HCT116 (cell line): Measurements from ENCODE around the gene SNED1. TPM values are rescaled to one million over a fixed set of nuclear protein-coding genes. Genes with fewer than 3 reads are reported as not detected.

Experiments
- ATAC-seq: fragments of 200-7000 bp; cut with Tn5 transposase; 2 replicates; pipeline ENCODE4 v1.9.1; 2020; ENCODE audit warnings: mild to moderate bottlenecking, moderate library complexity
- BruUV-seq: library from RNA; stranded (reverse); fragments of 400-500 nt; replicated peaks from 2 replicates; lab custom pipeline; 2021; lab: Mats Ljungman, UMichigan
- CTCF ChIA-PET: fragments of 300-600 bp; sonication (Branson Sonifier 250); formaldehyde crosslinking; loops from one replicate; lab custom pipeline; 2021; ENCODE audit warnings: antibody characterized with exemption; lab: Charles Lee
- POLR2A ChIA-PET: fragments of 300-600, 350-600 bp; sonication (Branson Sonifier 250); formaldehyde crosslinking; loops from one replicate; lab custom pipeline; 2021; ENCODE audit warnings: antibody characterized with exemption; lab: Charles Lee
- RAD21 ChIA-PET, 2 experiments: fragments of 300-600 bp; sonication (Branson Sonifier 250); formaldehyde crosslinking; loops; one replicate each; lab custom pipeline; 2023; ENCODE audit warnings: low total read pairs in 2 of 2; ENCODE audit not compliant: uncharacterized antibody in 2 of 2, unreplicated experiment in 2 of 2, low non-redundant PET in 1 of 2; lab: Charles Lee
- DNase-seq: peaks from one replicate; pipeline ENCODE4 v3.0.0-alpha.2; 2010; ENCODE audit warnings: low read depth, low spot score
- H2AFZ ChIP-seq: fragments of 200-600 bp; shearing (Covaris generic), sonication (generic); 2 replicates; pipeline ENCODE4 v1.6.1; 2017; ENCODE audit warnings: low read depth, mixed run types, mixed read lengths, antibody characterized with exemption, low read length; ENCODE audit not compliant: poor library complexity, severe bottlenecking
- H3K27ac ChIP-seq: 2 replicates; pipeline ENCODE4 v1.5.1; 2012; ENCODE audit warnings: low read depth, low read length
- H3K27me3 ChIP-seq: fragments of 200-600 bp; sonication (generic); 2 replicates; pipeline ENCODE4 v1.6.1; 2016; ENCODE audit warnings: mixed run types, low read length, mixed read lengths; ENCODE audit not compliant: insufficient read depth
- H3K36me3 ChIP-seq, 2 experiments: fragments of 200-500 bp in 1 of 2; fragments of 200-600 bp in 1 of 2; sonication (Bioruptor generic) in 1 of 2; sonication (generic) in 1 of 2; 2 replicates each; pipeline versions ENCODE4 v1.5.1 to v1.6.1; 2014 to 2016; ENCODE audit warnings: low read length in 2 of 2, inconsistent platforms in 1 of 2, mixed read lengths in 1 of 2, mixed run types in 1 of 2; ENCODE audit not compliant: insufficient read depth in 2 of 2, control insufficient read depth in 1 of 2
- H3K4me1 ChIP-seq, 2 experiments: fragments of 200-600 bp in 1 of 2; sonication (generic) in 1 of 2; 2 replicates each; pipeline versions ENCODE4 v1.5.1 to v1.6.1; 2012 to 2017; ENCODE audit warnings: low read length in 2 of 2, inconsistent platforms in 1 of 2, mild to moderate bottlenecking in 1 of 2, mixed read lengths in 1 of 2, mixed run types in 1 of 2, moderate library complexity in 1 of 2; ENCODE audit not compliant: insufficient read depth in 2 of 2, control insufficient read depth in 1 of 2
- H3K4me2 ChIP-seq: fragments of 200-600 bp; sonication (generic); 2 replicates; pipeline ENCODE4 v1.6.1; 2017; ENCODE audit warnings: mixed run types, low read length, mixed read lengths
- H3K4me3 ChIP-seq, 2 experiments: fragments of 200-600 bp in 1 of 2; sonication (generic) in 1 of 2; replicated peaks in 1 of 2; 2 replicates each; pipeline ENCODE4 v1.5.1; 2011 to 2016; ENCODE audit warnings: low read length in 2 of 2, control low read depth in 1 of 2, low read depth in 1 of 2, mild to moderate bottlenecking in 1 of 2, mixed read lengths in 1 of 2, mixed run types in 1 of 2
- H3K79me2 ChIP-seq: fragments of 200-600 bp; sonication (generic); 2 replicates; pipeline ENCODE4 v1.6.1; 2017; ENCODE audit warnings: mild to moderate bottlenecking, mixed run types, low read length, moderate library complexity, mixed read lengths; ENCODE audit not compliant: insufficient read depth
- H3K9ac ChIP-seq: fragments of 200-600 bp; sonication (generic); 2 replicates; pipeline ENCODE4 v1.6.1; 2016; ENCODE audit warnings: low read length, mixed read lengths
- H3K9me2 ChIP-seq: fragments of 200-600 bp; sonication (generic), shearing (Covaris generic); 2 replicates; pipeline ENCODE4 v1.6.1; 2017; ENCODE audit warnings: mixed run types, mild to moderate bottlenecking, moderate library complexity; ENCODE audit not compliant: insufficient read depth
- H3K9me3 ChIP-seq, 2 experiments: fragments of 200-500 bp in 1 of 2; fragments of 200-600 bp in 1 of 2; sonication (Bioruptor generic) in 1 of 2; sonication (generic) in 1 of 2; 2 replicates each; pipeline ENCODE4 v1.6.1; 2014 to 2017; ENCODE audit warnings: low read length in 2 of 2, mixed read lengths in 2 of 2, inconsistent platforms in 1 of 2, low read depth in 1 of 2, mild to moderate bottlenecking in 1 of 2, mixed run types in 1 of 2, moderate library complexity in 1 of 2; ENCODE audit not compliant: control insufficient read depth in 1 of 2, insufficient read depth in 1 of 2
- H4K20me1 ChIP-seq: fragments of 200-600 bp; sonication (generic), shearing (Covaris generic); 2 replicates; pipeline ENCODE4 v1.6.1; 2017; ENCODE audit warnings: mixed run types, mild to moderate bottlenecking, moderate library complexity; ENCODE audit not compliant: insufficient read depth
- CBX3 ChIP-seq: IDR thresholded peaks from 2 replicates; pipeline ENCODE4 v1.6.1; 2012; ENCODE audit warnings: low read depth
- CEBPB ChIP-seq: IDR thresholded peaks from 2 replicates; pipeline ENCODE4 v1.6.1; 2012; ENCODE audit warnings: low read depth
- CTCF ChIP-seq, 3 experiments: fragments of 200-600 bp in 1 of 3; sonication (generic) in 1 of 3; IDR thresholded peaks in 2 of 3; conservative IDR thresholded peaks in 1 of 3; 2 replicates each; pipeline ENCODE4 v1.5.1; 2012 to 2017; ENCODE audit warnings: low read depth in 2 of 3, low read length in 2 of 3, antibody characterized with exemption in 1 of 3, borderline replicate concordance in 1 of 3, control low read depth in 1 of 3, mild to moderate bottlenecking in 1 of 3, mixed read lengths in 1 of 3, mixed run types in 1 of 3, moderate library complexity in 1 of 3; ENCODE audit not compliant: insufficient read depth in 1 of 3
- EGR1 ChIP-seq: IDR thresholded peaks from 2 replicates; pipeline ENCODE4 v1.6.1; 2012; ENCODE audit warnings: low read depth
- ELF1 ChIP-seq: IDR thresholded peaks from 2 replicates; pipeline ENCODE4 v1.6.1; 2012; ENCODE audit warnings: low read depth, borderline replicate concordance
- EZH2 ChIP-seq: fragments of 200-600 bp; sonication (generic); IDR thresholded peaks from 2 replicates; pipeline ENCODE4 v1.6.1; 2017; ENCODE audit warnings: antibody characterized with exemption, mixed run types
- FOSL1 ChIP-seq: IDR thresholded peaks from 2 replicates; pipeline ENCODE4 v1.6.1; 2012; ENCODE audit warnings: low read depth
- JUND ChIP-seq: IDR thresholded peaks from 2 replicates; pipeline ENCODE4 v1.6.1; 2012
- RAD21 ChIP-seq: IDR thresholded peaks from 2 replicates; pipeline ENCODE4 v1.6.1; 2012; ENCODE audit warnings: low read depth, mild to moderate bottlenecking
- SP1 ChIP-seq: IDR thresholded peaks from 2 replicates; pipeline ENCODE4 v1.6.1; 2012; ENCODE audit warnings: low read depth
- SRF ChIP-seq: IDR thresholded peaks from 2 replicates; pipeline ENCODE4 v1.6.1; 2012; ENCODE audit warnings: low read depth
- ZNF274 ChIP-seq: fragments of 200-500 bp; sonication (Bioruptor generic); IDR thresholded peaks from 2 replicates; pipeline ENCODE4 v1.6.1; 2014; ENCODE audit warnings: mild to moderate bottlenecking, low read depth, low read length, inconsistent platforms
- intact Hi-C: fragments of 100-400 bp; cut with micrococcal nuclease; formaldehyde crosslinking; loops from 2 replicates; pipeline ENCODE4 v1.10.0; 2022
- total RNA-seq: library from RNA; stranded (reverse); gene quantifications from one replicate; pipeline ENCODE4 v1.2.1, GENCODE V29; 2021; ENCODE audit not compliant: unreplicated experiment
- TF ChIP-seq, protein P1 (sequence below): IDR thresholded peaks from 2 replicates; pipeline ENCODE4 v1.6.1; 2011; ENCODE audit warnings: mild to moderate bottlenecking, low read length, moderate library complexity; ENCODE audit not compliant: insufficient replicate concordance; ENCODE audit errors: extremely low read depth

The SNED1 gene
- total RNA-seq, 1 experiment from 2014 or later = 9.6 TPM

DNA sequence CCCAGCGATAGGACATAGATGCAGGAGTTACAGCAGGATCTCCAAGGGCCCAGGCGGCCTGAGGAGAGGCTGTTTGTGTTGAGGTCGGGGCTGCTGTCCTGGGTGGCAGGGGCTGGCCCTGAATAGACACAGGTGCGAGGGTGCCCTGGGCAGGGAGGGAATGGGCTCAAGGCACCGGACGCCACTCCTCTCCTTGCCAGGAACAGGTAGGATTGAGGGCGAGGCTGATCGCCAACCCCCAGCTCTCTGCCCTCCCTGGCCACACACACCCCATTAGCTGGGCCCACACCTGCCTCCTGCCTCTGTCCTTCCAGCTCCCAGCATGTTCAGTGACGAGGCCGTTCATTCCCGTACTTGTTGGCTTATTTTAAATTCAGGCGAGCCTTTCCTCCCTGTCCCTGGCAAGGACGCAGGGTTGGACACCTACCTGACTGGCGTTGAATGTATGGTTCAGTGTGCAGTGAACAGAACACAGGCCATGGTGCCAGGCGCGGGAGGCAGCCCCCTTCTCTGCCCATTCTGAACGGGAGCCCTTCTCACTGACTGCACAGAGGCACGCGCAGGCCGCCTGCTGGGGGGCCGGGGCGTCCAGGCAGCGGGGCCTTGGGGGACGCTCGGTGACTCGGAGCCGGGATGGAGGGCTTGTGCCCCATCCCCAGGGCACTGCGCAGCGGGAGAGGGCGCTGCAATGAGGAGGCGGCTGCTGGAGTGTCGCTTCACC lies 41.3 kb upstream of the SNED1 start:
- DNase-seq (no peak), ATAC-seq (no peak)
- intact Hi-C loops = no loop called here
- ChIA-PET POLR2A (no interaction called here), CTCF (interaction anchor here (0.9 kb wide), 1 partner anchor 42 kb away, joined by 3 read pairs; no protein-coding TSS in a partner anchor), RAD21 (no interaction called here)
- Histone ChIP-seq H2AFZ (no peak overlapping the region), H3K36me3 (no peaks in the 10 kb centered on the region), H3K9me3 (no peaks in the 10 kb centered on the region), H3K4me1 (no peaks in the 10 kb centered on the region), H4K20me1 (no peaks in the 10 kb centered on the region), H3K9ac (no peak overlapping the region), H3K27ac (no peak overlapping the region), H3K4me3 (no peak overlapping the region), H3K4me2 (no peak overlapping the region), H3K27me3 (peaks cover 10% of the 10 kb centered on the region), H3K79me2 (no peaks in the 10 kb centered on the region), H3K9me2 (no peaks in the 10 kb centered on the region)
- TF ChIP-seq CBX3 (no peak), ZNF274 (no peak), RAD21 (no peak), ELF1 (no peak), EGR1 (no peak), CEBPB (no peak), SRF (no peak), CTCF (IDR thresholded peaks at IDR 0.05 in 2 of 3, conservative IDR thresholded peaks at IDR 0.05 in 1 of 3; ENCODE audit: borderline replicate concordance in 1 of 3, insufficient read depth in 1 of 3, low read depth in 2 of 3, low read length in 2 of 3) (no peak), SP1 (no peak), FOSL1 (no peak), JUND (no peak), EZH2 (no peak)
- TF ChIP-seq, protein P1, sequence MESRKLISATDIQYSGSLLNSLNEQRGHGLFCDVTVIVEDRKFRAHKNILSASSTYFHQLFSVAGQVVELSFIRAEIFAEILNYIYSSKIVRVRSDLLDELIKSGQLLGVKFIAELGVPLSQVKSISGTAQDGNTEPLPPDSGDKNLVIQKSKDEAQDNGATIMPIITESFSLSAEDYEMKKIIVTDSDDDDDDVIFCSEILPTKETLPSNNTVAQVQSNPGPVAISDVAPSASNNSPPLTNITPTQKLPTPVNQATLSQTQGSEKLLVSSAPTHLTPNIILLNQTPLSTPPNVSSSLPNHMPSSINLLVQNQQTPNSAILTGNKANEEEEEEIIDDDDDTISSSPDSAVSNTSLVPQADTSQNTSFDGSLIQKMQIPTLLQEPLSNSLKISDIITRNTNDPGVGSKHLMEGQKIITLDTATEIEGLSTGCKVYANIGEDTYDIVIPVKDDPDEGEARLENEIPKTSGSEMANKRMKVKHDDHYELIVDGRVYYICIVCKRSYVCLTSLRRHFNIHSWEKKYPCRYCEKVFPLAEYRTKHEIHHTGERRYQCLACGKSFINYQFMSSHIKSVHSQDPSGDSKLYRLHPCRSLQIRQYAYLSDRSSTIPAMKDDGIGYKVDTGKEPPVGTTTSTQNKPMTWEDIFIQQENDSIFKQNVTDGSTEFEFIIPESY = no peak
- no TSS peak for BruUV-seq
